RWPE2 (cell line): ENCODE measurements around the gene ADCY3.

Experiments used
- ATAC-seq: fragments of 200-7000 bp; cut with Tn5 transposase; 3 replicates; pipeline ENCODE4 v1.9.1; 2021; ENCODE audit warnings: low read depth
- DNase-seq: peaks from one replicate; pipeline ENCODE4 v3.0.0-alpha.2; 2020; ENCODE audit warnings: low spot score
- H3K27ac ChIP-seq: fragments of 450-650 bp; 2 replicates; pipeline ENCODE4 v1.5.1; 2017; ENCODE audit warnings: mild to moderate bottlenecking; ENCODE audit not compliant: poor library complexity, severe bottlenecking
- H3K27me3 ChIP-seq: fragments of 250-450 bp; sonication (Bioruptor Pico); 2 replicates; pipeline ENCODE4 v1.5.1; 2021; ENCODE audit warnings: mild to moderate bottlenecking, moderate library complexity; ENCODE audit not compliant: insufficient read depth, poor library complexity, severe bottlenecking
- H3K36me3 ChIP-seq: fragments of 250-450 bp; sonication (Bioruptor Pico); 2 replicates; pipeline ENCODE4 v1.5.1; 2020; ENCODE audit warnings: low read depth, mild to moderate bottlenecking, moderate library complexity
- H3K4me1 ChIP-seq: fragments of 250-450 bp; sonication (Bioruptor Pico); 2 replicates; pipeline ENCODE4 v1.5.1; 2021; ENCODE audit warnings: mild to moderate bottlenecking, moderate library complexity; ENCODE audit not compliant: insufficient read depth, poor library complexity, severe bottlenecking
- H3K4me3 ChIP-seq: fragments of 250-450 bp; sonication (Bioruptor Pico); 2 replicates; pipeline ENCODE4 v1.5.1; 2021; ENCODE audit warnings: mild to moderate bottlenecking, moderate library complexity; ENCODE audit not compliant: severe bottlenecking
- H3K9me3 ChIP-seq: fragments of 250-450 bp; sonication (Bioruptor Pico); 2 replicates; pipeline ENCODE4 v1.5.1; 2021; ENCODE audit warnings: mild to moderate bottlenecking, moderate library complexity; ENCODE audit not compliant: severe bottlenecking
- CTCF ChIP-seq: fragments of 450-650 bp; IDR thresholded peaks from one replicate; pipeline ENCODE4 v1.5.1; 2017; ENCODE audit warnings: mild to moderate bottlenecking, moderate library complexity; ENCODE audit not compliant: poor library complexity, severe bottlenecking

Gene ADCY3

GRCh38 chr2:24883946-24884345, 36.1 kb downstream of the ADCY3 start:
- Histone ChIP-seq H3K36me3 (no peaks in the 10 kb centered on the region), H3K4me1 (no peaks in the 10 kb centered on the region), H3K9me3 (no peaks in the 10 kb centered on the region), H3K4me3 (no peak overlapping the region), H3K27ac (no peak overlapping the region), H3K27me3 (no peaks in the 10 kb centered on the region)
- DNase-seq (no peak), ATAC-seq (no peak)
- TF ChIP-seq CTCF: no peak

- Histone ChIP-seq H3K27ac (no peak overlapping the region), H3K4me3 (no peak overlapping the region), H3K9me3 (no peaks in the 10 kb centered on the region), H3K27me3 (no peaks in the 10 kb centered on the region), H3K36me3 (no peaks in the 10 kb centered on the region), H3K4me1 (no peaks in the 10 kb centered on the region)
- no peak for DNase-seq
- no peak for TF ChIP-seq CTCF
- ATAC-seq: no peak
Observed at GRCh38 chr2:24881623-24882022, 38.4 kb downstream of the ADCY3 start.

- no peaks in the 10 kb centered on the region for H3K4me1 ChIP-seq
- TF ChIP-seq CTCF: no peak
- H3K4me3 ChIP-seq: no peak overlapping the region
Observed at GRCh38 chr2:24881158-24881557, 38.9 kb downstream of the ADCY3 start.

GRCh38 chr2:24878341-24878740, 41.7 kb downstream of the ADCY3 start:
- DNase-seq: no peak
- no peaks in the 10 kb centered on the region for H3K4me1 ChIP-seq
- no peaks in the 10 kb centered on the region for H3K27me3 ChIP-seq
- no peak for TF ChIP-seq CTCF
- H3K9me3 ChIP-seq: no peaks in the 10 kb centered on the region
- no peaks in the 10 kb centered on the region for H3K36me3 ChIP-seq
- no peak for ATAC-seq
- H3K4me3 ChIP-seq: no peak overlapping the region
- H3K27ac ChIP-seq: no peak overlapping the region

More at GRCh38 chr2:24881158-24881557, 38.9 kb downstream of the ADCY3 start:
- Histone ChIP-seq H3K27ac (no peak overlapping the region), H3K36me3 (no peaks in the 10 kb centered on the region), H3K9me3 (no peaks in the 10 kb centered on the region), H3K27me3 (no peaks in the 10 kb centered on the region)
- no peak for DNase-seq
- no peak for ATAC-seq

- Histone ChIP-seq H3K36me3 (no peaks in the 10 kb centered on the region), H3K4me3 (no peak overlapping the region), H3K4me1 (no peaks in the 10 kb centered on the region), H3K9me3 (no peaks in the 10 kb centered on the region), H3K27ac (no peak overlapping the region), H3K27me3 (no peaks in the 10 kb centered on the region)
- DNase-seq (no peak), ATAC-seq (no peak)
- no peak for TF ChIP-seq CTCF
Observed at GRCh38 chr2:24877646-24878045, 42.4 kb downstream of the ADCY3 start.
